ENCODE measurements around the gene FBXL17.

Gene FBXL17

GRCh38 chr5:107945061-107945460 is 436.8 kb downstream of the FBXL17 start:
- DNase-seq: no peak

GRCh38 chr5:107943923-107944322 is 438.0 kb downstream of the FBXL17 start:
- DNase-seq: no peak

- no peak for DNase-seq
These were observed 440.9 kb downstream of the FBXL17 start for GRCh38 chr5:107941036-107941435.

- no peak for DNase-seq
These were observed 444.1 kb downstream of the FBXL17 start for GRCh38 chr5:107937651-107938355.

- DNase-seq: no peak
These were observed 444.7 kb downstream of the FBXL17 start for GRCh38 chr5:107937204-107937603.

GRCh38 chr5:107936515-107936914 is 445.4 kb downstream of the FBXL17 start:
- DNase-seq: no peak

GRCh38 chr5:107935645-107936044 is 446.3 kb downstream of the FBXL17 start:
- DNase-seq: no peak

- DNase-seq: no peak
These were observed 448.6 kb downstream of the FBXL17 start for GRCh38 chr5:107933326-107933725.

GRCh38 chr5:107930891-107931290 is 451.0 kb downstream of the FBXL17 start:
- DNase-seq: no peak

GRCh38 chr5:107930092-107930491 is 451.8 kb downstream of the FBXL17 start:
- DNase-seq: no peak

GRCh38 chr5:107929080-107929479 is 452.8 kb downstream of the FBXL17 start:
- DNase-seq: no peak

- no peak for DNase-seq
These were observed 455.8 kb downstream of the FBXL17 start for GRCh38 chr5:107926121-107926520.

GRCh38 chr5:107925200-107925599 is 456.7 kb downstream of the FBXL17 start:
- DNase-seq: no peak

- no peak for DNase-seq
These were observed 461.9 kb downstream of the FBXL17 start for GRCh38 chr5:107919969-107920368.

GRCh38 chr5:107919361-107919760 is 462.5 kb downstream of the FBXL17 start:
- no peak for DNase-seq

GRCh38 chr5:107917983-107918382 is 463.9 kb downstream of the FBXL17 start:
- DNase-seq: peak; percentile 39

- no peak for DNase-seq
These were observed 464.9 kb downstream of the FBXL17 start for GRCh38 chr5:107916731-107917725.

- no peak for DNase-seq
These were observed 466.6 kb downstream of the FBXL17 start for GRCh38 chr5:107915176-107915812.

- no peak for DNase-seq
These were observed 468.4 kb downstream of the FBXL17 start for GRCh38 chr5:107913494-107913893.

GRCh38 chr5:107900721-107901120 is 481.2 kb downstream of the FBXL17 start:
- no peak for DNase-seq

GRCh38 chr5:107894361-107894760 is 487.5 kb downstream of the FBXL17 start:
- peak; percentile 14 for DNase-seq

- peak; percentile 51 for DNase-seq
These were observed 488.3 kb downstream of the FBXL17 start for GRCh38 chr5:107893642-107894041.

- DNase-seq: no peak
These were observed 492.5 kb downstream of the FBXL17 start for GRCh38 chr5:107889387-107889786.

Data from EL (cell line).